ENCODE measurements around the gene PDIK1L.

PDIK1L gene

GRCh38 chr1:26145041-26145959 lies 33.7 kb downstream of the PDIK1L start:
- peak; percentile 81 for TF ChIP-seq CTCF (IDR thresholded peaks at IDR 0.05; ENCODE audit: insufficient read depth, missing control alignments)
- no peak for FAIRE-seq
- peak; percentile 37 for DNase-seq (ENCODE audit: insufficient read length, low spot score)

- no peak for TF ChIP-seq CTCF (IDR thresholded peaks at IDR 0.05; ENCODE audit: insufficient read depth, missing control alignments)
- no peak for FAIRE-seq
- DNase-seq (ENCODE audit: insufficient read length, low spot score), result no peak
These were observed 34.3 kb downstream of the PDIK1L start for GRCh38 chr1:26145960-26146294.

- TF ChIP-seq CTCF (IDR thresholded peaks at IDR 0.05; ENCODE audit: insufficient read depth, missing control alignments), result no peak
- DNase-seq (ENCODE audit: insufficient read length, low spot score), result no peak
- FAIRE-seq, result no peak
These were observed 37.3 kb downstream of the PDIK1L start for GRCh38 chr1:26148887-26149286.

- FAIRE-seq, result no peak
- TF ChIP-seq CTCF (IDR thresholded peaks at IDR 0.05; ENCODE audit: insufficient read depth, missing control alignments), result no peak
- DNase-seq (ENCODE audit: insufficient read length, low spot score), result no peak
These were observed 42.4 kb downstream of the PDIK1L start for GRCh38 chr1:26153966-26154532.

- no peak for TF ChIP-seq CTCF (IDR thresholded peaks at IDR 0.05; ENCODE audit: insufficient read depth, missing control alignments)
- DNase-seq (ENCODE audit: insufficient read length, low spot score) (no peak), FAIRE-seq (no peak)
These were observed 43.1 kb downstream of the PDIK1L start for GRCh38 chr1:26154750-26155149.

GRCh38 chr1:26155370-26156284 lies 44.0 kb downstream of the PDIK1L start:
- no peak for TF ChIP-seq CTCF (IDR thresholded peaks at IDR 0.05; ENCODE audit: insufficient read depth, missing control alignments)
- FAIRE-seq, result no peak
- no peak for DNase-seq (ENCODE audit: insufficient read length, low spot score)
